ENCODE measurements around the gene DAZAP1.

The DAZAP1 gene

GRCh38 chr19:1377176-1377964 is 30.0 kb upstream of the DAZAP1 start:
- DNase-seq: no peak

DNA sequence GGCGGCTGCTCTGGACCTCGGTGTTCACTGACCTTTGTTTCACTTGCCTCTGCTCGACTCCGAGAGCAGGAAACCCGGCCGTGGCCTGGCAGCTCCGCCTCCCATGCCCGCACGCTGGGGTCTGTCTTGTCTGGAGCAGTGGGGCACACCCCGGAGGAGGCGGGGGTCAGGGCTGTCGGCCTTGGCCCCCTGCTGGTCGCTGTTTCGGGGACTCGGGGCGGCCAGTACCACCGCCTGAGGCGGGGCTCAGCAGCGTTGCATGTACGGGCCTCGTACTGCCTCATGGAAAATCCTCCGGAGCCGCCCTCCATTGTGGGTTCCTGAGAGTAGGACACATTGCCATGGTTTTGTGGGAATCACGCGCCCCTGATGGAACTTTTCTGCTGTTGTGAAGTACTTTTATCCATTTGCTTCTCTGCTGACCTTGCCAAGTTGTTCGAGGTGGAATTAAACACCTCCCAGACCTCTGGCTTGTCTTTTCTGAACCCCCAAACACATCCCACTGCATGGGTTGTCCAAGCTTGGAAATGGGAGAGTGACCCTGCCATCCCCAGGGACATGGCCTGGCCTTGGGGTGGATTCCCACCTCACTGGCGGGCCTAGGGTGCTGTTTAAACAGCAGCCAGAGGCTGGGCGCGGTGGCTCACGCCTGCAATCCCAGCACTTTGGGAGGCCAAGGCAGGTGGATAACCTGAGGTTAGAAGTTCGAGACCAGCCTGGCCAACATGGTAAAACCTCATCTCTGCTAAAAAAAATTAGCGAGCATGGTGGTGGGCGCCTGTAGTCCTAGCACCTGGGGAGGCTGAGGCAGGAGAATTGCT is 29.2 kb upstream of the DAZAP1 start:
- DNase-seq: no peak

GRCh38 chr19:1379126-1379905 is 28.1 kb upstream of the DAZAP1 start:
- no peak for DNase-seq

- DNase-seq: no peak
Observed at GRCh38 chr19:1379961-1380489, 27.4 kb upstream of the DAZAP1 start.

DNA sequence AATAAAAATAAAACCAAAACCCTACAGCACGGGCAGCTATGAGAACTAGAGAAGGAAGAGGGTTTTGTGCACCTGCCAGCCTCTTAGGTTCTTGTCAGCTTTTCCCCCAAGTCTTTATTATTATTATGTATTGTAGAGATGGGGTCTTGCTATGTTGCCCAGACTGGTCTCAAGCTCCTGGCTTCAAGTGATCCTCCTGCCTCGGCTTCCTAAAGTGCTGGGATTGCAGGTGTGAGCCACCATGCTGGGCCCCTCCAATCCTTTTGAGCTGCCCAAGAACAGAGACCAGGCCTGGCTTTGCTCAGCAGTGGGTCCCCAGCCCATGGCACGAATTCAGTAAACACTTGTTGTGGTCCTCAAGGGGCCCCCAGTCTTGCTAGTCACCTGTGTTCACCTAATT is 25.1 kb upstream of the DAZAP1 start:
- no peak for DNase-seq

DNA sequence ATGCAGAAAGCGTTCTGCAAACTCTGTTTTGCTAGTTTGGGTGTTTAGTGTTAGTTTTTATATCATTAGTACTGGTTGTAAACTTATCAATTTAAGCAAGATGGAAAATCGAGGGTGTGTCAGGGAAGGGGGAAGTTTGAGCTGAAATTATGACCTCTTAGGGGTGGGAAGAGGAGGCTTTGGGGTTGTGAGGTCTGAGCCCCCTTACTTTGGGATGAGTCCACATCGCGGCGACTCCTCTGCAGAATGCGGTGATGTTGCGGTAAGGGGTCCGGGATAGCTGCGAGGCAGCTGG is 24.4 kb upstream of the DAZAP1 start:
- no peak for DNase-seq

GRCh38 chr19:1383312-1384084 is 23.9 kb upstream of the DAZAP1 start, which contains the start of gene NDUFS7:
TSS of gene NDUFS7 (plus strand) at chr19:1383907. CDS start at chr19:1383927, 20 bp downstream.
- peak; percentile 96 for DNase-seq

GRCh38 chr19:1384085-1384462 is 23.3 kb upstream of the DAZAP1 start:
- DNase-seq: no peak

DNA sequence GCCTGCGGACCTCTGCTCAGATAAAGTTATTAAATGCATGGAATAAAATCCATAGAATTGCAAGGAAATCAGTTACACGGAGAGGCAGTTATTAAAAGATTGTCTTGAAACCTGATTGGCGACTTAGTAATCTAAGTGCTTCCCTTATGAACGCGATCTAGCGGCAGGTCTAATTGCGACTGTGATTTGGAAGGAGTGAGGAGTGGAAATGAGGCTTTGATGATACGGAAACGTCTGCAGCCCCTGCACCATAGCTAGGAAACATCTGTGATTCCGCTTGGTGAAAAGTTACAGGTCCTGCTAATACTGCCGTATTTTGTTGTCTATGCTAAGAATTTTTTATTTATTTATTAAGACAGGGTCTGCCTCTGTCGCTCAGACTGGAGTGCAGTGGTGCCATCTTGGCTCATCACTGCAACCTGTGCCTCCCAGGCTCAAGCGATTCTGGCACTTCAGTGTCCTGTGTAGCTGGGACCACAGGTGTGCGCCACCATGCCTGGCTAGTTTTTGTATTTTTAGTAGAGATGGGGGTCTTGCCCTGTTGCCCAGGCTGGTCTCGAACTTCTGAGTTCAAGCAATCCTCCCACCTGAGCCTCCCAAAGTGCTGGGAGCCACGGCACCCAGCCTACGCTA is 22.8 kb upstream of the DAZAP1 start:
- no peak for DNase-seq

DNA sequence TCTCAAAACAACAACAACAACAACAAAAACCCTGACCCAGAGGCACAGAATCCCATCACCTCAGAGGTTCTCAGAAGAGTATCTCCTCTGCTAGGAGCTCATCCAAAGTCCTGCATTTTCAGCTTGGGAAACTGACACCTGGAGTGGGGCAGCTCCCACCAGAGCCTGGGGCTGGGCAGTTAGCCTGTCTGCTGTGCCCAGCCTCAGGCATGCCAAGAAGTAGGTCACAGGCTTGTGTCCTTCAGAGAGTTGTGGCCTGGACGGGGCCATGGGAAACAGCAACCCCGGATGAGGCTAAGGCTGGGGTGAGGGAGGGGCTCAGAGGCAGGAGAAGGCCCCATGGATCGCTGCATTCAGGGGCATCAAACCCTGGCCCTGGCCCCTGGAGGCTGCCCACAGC is 21.6 kb upstream of the DAZAP1 start:
- DNase-seq: no peak

DNA sequence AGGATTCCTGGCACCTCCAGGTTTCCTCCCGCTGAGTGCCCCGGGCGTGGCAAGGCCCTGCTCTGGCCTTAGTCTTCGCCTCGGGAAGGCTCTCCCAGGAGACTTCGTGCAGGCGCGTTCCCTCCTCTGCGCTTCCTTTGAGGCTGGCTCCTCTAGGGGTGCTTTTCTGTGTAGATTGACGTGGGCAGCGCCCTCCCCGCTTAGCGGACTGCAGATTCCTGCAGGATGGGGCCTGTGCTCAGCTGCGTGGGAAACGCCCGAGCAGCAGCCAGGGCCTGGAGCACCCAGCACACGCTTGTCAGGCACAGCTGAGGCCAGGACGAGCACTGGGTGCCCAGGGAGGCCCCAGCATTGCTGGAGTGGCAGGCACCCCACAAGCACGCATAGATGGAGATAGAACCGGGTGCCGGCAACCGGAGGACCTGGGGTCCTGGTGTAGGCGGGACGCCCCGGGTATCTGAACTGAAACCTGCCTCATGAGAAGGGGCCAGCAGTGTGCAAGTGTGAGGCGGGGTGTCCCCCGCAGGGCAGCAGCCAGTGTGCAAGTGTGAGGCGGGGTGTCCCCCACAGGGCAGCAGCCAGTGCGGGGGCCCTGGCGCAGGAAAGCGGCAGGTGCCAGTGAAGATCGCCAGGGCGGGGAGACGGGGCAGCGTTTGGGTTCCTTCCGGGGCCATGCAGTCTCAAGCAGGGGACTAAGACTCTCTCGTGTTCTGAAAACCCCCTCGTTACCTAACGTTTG is 20.3 kb upstream of the DAZAP1 start:
- DNase-seq: no peak

- DNase-seq: no peak
Observed at GRCh38 chr19:1387684-1388636, 19.4 kb upstream of the DAZAP1 start.

DNA sequence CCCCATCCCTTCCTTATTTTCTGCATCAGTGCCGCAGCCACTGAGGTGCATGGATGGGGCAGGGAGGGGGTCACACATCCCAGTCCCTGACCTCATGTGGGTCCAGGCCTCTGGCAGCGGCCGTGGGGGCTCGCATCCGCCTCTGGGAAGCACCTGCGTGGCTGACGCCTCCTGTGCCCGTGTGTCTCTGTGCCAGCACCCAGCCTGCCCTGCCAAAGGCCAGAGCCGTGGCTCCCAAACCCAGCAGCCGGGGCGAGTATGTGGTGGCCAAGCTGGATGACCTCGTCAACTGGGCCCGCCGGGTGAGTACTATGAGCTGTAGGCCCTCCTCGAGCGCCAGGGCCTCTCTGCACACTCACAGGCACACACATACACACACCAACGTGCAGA is 18.8 kb upstream of the DAZAP1 start:
- no peak for DNase-seq

DNA sequence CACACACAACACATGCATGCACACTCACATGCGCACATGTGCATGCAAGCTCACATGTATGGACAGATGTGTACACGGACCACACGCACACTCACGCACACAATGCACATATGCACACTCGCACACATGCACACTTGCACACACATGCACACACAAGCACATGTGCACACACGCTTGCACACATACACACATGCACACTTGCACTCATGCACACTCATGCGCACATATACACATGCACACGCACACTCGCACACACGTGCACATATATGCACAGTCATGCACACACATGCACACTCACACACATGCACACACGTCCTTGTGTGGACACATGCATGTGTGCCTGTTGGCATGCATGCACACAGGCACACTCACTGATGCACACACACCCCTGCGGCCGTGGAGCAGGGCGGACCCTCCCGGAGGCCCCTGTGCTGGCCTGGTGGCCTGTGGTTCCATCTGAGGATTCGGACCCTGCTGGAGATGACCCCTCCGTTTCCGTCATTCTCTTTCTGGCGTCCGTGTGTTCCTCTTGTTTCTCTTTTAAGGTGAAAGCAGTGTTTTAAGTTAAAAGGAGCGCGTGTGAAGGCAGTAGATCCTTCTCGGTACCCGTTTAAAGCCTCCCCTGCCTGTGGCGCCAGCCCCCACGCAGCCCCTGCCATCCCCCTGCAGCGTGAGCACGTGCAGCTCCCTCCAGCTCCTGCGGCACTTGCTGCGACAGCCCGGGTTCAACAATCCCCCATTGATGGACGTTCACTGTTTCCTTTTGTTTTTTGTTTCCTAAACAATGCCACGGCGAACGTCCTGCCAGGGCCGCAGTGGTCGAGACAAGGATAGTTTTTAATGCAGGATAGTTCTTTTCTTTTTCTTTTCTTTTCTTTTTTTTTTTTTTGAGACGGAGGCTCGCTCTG is 18.1 kb upstream of the DAZAP1 start:
- no peak for DNase-seq

DNA sequence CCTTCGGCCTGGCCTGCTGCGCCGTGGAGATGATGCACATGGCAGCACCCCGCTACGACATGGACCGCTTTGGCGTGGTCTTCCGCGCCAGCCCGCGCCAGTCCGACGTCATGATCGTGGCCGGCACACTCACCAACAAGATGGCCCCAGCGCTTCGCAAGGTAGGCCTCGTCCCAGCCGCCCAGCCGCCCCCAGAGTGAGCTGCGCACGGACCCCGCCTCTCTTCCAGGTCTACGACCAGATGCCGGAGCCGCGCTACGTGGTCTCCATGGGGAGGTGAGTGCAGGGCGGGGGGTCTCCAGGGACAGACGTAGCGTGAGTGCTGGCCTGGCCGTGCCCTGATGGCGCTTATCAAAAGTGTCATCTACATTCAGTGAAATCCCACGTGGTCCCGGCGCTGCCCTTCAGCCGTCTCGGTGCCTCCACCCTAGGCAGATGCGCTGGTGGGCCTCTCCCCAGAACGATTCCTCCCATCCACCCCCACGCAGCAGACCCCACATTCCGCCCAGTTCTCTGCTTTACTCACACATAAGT is 16.4 kb upstream of the DAZAP1 start:
- no peak for DNase-seq

- no peak for DNase-seq
Observed at GRCh38 chr19:1392407-1392806, 15.0 kb upstream of the DAZAP1 start.

DNA sequence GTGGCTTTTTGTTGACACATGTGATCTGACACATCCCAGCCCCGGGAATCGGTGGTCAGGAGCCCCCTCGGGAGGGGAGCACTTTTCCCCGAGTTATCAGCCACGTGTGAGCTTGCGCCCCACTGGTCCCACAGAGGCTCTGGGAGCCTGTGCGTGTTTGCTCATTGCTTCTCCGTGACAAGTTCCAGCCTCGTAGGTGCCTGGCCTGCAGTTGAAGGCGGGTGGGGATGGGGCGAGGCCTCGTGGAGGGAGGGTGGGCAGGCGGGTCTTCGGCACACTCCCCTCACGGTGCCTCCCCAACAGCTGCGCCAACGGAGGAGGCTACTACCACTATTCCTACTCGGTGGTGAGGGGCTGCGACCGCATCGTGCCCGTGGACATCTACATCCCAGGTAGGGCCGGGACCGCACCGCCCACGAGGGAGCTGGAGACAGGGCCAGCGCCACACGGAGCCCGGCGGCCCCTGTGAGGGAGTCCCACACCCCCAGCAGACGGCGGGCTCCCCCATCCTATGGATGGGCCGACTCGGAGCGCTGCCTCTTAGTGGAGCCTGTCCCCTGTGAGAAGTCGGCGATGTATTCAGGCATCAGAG is 14.4 kb upstream of the DAZAP1 start:
- DNase-seq: no peak

DNA sequence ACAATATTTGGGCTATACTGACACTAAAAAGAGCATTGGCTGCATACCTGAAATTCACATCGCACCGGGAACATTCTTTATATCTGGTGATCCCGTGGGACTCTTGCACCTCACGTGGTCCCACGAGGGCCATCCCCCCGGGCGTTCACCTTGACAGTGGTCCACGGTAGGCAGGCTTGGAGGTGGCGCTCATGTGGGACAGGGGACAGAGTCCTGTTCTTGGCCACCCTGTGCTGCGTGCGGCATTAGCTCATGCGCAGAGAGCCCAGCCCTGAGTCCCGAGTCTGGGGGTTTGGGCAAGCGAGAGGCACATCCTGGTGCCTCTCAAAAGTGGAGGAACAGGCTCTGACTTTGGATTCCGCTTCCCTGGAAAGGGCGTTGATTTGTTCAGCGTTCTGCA is 13.5 kb upstream of the DAZAP1 start:
- no peak for DNase-seq

All from activated T-cell treated with anti-CD3 and anti-CD28 coated beads for 4 hours (primary cell).